NCI-H146 (cell line): ENCODE measurements around the gene GPRIN3.
A peak's percentile ranks its signal among the peaks of the same experiment; 100 is the strongest.
"Not testable (repeated sequence)": the region's sequence is repeated elsewhere in the genome, so short reads cannot be mapped to it uniquely, and the experiment has no call there.

ENCODE experiments used
- DNase-seq: peaks from one replicate; lab custom pipeline; 2025; lab: John Stamatoyannopoulos, UW

GPRIN3 gene

DNA sequence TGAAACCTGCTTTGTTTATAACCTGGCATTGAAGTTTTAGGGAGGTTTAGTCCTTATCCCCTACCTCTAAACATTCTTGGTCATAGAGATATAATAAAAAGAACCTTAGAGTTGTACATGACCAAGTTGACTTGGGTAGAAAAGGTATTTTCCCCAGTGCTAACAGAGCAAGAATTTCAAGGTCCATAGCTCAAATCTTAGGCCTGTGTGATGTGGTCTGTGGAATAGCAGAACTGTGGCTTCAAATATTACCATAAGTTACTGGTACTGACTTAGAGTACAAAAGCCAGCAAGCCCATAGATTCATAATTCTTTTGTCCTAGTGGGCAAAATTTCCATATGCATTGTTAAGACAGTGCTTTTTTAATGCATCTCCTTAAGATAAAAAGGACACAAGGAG is 91.2 kb downstream of the GPRIN3 start:
- DNase-seq: no peak

DNA sequence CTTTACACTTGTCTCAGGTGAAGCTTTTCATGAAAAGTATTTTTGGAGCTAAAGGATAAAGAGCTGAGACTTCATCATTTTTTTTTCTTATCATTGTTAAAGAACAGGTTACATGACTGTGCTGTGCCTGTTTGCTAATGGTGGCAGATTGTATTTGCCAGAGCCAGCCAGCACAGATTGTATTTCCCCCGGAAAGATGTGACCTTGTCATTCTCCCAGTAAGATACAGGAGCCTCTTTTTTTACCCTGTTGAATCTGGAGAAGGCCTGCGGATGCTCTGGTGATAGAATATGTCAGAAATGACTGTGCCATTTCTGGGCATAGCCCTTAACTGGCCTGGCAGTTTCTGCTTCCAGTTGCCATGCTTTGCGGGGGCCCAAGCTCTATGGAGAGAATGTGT is 91.9 kb downstream of the GPRIN3 start:
- no peak for DNase-seq

DNA sequence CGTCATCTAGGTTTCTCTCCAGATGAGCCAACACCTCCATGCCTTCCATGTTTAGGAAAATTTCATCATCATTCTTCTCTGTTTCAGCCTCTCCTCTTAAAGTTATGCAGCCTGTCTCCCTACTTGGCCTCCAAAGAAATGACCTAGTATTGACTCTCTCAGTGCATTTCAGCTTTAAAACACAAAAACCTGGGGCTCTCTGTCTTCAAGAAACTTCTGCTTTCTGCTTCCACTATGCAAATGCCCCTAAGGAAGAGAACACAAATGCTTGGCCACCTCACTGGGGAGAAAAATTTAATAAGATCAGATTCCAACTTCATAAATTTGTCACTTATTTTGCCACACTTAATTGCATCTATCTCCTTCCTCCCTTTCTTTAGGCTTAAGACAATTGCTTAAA is 93.3 kb downstream of the GPRIN3 start:
- no peak for DNase-seq

DNA sequence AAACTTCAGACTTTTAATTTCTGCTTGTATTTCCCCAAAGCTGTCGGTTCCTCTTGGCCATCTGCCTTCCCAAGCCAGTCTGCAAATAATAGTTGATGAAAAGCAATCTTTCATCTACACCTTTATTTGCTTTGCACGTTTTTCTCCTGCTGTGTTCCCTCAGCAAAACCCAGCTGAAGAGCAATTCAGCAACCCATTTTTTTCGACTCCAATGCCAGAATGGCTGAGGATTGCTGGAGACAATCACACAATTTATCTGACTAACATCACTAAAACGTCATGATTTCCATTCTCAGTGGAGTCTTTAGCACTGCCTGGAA is 94.3 kb downstream of the GPRIN3 start:
- peak; percentile 64 for DNase-seq

GRCh38 chr4:89212666-89213381 is 94.8 kb downstream of the GPRIN3 start:
- DNase-seq: no peak

DNA sequence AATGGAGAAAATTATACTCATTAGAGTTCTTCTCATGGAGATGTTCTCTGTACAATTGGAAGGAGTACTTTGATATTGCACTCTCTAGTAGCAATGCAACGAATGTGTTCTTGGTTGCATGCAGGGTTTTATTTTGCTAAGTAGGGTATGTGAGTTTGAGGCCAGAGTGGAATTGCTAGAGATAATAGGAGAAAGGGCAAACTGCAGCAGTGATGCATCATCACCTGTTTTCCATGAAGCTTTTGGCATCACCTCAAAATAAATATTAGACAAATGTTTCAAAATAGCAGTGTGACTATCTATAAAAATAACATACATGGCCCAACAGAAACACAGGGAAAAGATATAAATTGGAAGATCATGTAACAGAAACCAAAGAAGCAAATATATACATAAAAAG is 103.0 kb downstream of the GPRIN3 start:
- DNase-seq: peak; percentile 9

DNA sequence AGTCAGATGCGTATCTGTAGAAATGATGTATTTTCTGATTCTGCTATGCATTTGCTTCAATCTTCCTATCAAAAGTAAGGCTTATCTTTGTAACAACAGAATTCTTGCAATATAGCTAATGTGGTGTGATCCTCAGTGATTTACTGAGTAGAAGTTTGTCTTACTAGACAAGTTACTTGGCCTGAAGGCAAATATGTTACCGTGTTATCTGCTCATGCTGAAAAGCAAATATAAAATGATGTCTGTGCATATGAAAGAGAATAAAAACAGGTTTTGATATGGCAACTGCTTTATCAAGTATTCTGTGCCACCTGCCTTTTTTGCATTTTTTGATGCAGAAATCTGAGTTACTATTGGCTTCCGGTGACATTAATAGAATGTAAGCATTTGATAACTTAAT is 103.7 kb downstream of the GPRIN3 start:
- no peak for DNase-seq

DNA sequence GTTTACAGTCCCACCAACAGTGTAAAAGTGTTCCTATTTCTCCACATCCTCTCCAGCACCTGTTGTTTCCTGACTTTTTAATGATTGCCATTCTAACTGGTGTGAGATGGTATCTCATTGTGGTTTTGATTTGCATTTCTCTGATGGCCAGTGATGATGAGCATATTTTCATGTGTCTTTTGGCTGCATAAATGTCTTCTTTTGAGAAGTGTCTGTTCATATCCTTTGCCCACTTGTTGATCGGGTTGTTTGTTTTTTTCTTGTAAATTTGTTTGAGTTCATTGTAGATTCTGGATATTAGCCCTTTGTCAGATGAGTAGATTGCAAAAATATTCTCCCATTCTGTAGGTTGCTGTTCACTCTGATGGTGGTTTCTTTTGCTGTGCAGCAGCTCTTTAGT is 108.2 kb downstream of the GPRIN3 start:
- DNase-seq: not testable (repeated sequence)

DNA sequence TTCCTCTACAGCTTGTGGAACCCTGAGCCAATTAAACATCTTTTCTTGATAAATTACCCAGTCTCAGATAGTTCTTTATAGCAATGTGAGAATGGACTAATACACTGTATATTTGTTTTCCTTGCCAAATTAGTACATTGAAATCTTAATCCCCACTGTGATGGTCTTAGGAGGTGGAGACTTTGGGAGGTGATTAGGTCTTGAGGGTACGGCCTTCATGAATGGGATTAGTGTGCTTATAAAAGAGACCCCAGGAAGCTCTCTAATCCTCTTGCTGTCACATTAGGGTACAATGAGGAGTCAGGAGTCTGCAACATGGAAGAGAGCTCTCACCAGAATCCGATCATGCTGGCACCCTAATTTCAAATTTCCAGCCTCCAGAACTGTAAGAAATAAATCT is 109.7 kb downstream of the GPRIN3 start:
- no peak for DNase-seq

GRCh38 chr4:89196745-89197144 is 110.9 kb downstream of the GPRIN3 start:
- DNase-seq: no peak

DNA sequence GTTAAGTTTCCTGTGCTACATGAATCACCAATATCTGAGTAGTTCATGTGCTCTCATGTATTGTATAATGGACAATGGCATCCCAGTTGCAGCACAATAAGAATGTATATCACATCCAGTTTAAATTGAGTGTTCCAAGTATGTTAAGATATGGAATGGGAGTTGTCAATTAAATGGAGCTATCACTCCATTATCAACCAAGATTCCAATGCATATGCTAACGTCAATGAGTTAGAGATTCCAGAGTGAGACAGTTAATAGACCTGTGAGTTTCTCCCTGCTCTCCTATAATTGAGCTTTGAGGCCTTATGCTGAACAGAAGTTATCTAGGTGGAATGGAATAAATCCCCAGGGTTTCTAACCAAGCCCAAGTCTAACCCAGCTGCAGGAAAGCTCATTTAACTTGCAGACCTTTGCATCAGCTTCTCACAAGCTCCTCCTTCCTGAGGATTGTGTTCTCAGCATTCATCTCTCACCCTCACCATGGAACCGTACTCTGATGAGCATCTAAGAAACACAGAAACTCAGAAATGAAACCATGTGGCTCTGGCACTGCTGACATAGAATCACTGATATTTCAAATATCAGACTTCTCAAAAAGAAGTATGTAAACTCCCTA is 111.4 kb downstream of the GPRIN3 start:
- DNase-seq: peak; percentile 1

- DNase-seq: no peak
Measured at GRCh38 chr4:89193843-89194242, 113.8 kb downstream of the GPRIN3 start.
